Activated CD8-positive, alpha-beta memory T cell treated with anti-CD3 and anti-CD28 coated beads for 48 hours (primary cell): Measurements from ENCODE around the gene SNPH.

Source experiments
- DNase-seq, 3 experiments: peaks; one replicate each; pipeline ENCODE4 v3.0.0-alpha.2; 2020; ENCODE audit warnings: low read depth in 2 of 3, low spot score in 2 of 3

Gene SNPH

DNA sequence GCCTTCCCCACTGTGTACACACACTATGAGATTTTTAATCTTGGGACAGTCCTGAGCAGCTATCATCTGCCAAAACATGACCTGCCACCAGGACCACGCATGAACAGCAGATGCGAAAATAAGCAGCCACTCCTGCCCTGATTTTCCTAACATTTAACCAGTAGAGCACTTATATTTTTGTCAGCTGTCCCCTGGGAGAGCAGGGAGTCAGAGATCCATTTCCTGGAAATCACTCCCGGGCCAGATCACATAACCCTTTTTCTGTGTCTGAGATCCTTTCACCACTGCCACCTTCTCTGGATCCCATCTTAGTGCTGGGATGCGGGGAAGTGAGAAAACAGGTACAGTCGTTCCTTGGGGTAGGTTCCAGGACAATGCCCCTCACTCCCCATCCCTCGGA lies 57.2 kb downstream of the SNPH start:
- DNase-seq: no peak

- DNase-seq: no peak
Measured at GRCh38 chr20:1323830-1324597, 57.9 kb downstream of the SNPH start.

- no peak for DNase-seq
Measured at GRCh38 chr20:1324598-1325172, 58.6 kb downstream of the SNPH start.

- DNase-seq: peak; percentile 94 to 98 (median 97)
Measured at GRCh38 chr20:1325173-1326030, 59.3 kb downstream of the SNPH start.

GRCh38 chr20:1326031-1326930 lies 60.2 kb downstream of the SNPH start:
- no peak for DNase-seq

- no peak for DNase-seq
Measured at GRCh38 chr20:1327241-1327653, 61.2 kb downstream of the SNPH start.

- no peak for DNase-seq
Measured at GRCh38 chr20:1327827-1328679, 62.0 kb downstream of the SNPH start.

GRCh38 chr20:1328680-1329330 lies 62.7 kb downstream of the SNPH start, which contains the start of gene SDCBP2:
Gene SDCBP2 (minus strand): TSS chr20:1329139. CDS start chr20:1320416, 8,723 bp downstream.
- DNase-seq: no peak

DNA sequence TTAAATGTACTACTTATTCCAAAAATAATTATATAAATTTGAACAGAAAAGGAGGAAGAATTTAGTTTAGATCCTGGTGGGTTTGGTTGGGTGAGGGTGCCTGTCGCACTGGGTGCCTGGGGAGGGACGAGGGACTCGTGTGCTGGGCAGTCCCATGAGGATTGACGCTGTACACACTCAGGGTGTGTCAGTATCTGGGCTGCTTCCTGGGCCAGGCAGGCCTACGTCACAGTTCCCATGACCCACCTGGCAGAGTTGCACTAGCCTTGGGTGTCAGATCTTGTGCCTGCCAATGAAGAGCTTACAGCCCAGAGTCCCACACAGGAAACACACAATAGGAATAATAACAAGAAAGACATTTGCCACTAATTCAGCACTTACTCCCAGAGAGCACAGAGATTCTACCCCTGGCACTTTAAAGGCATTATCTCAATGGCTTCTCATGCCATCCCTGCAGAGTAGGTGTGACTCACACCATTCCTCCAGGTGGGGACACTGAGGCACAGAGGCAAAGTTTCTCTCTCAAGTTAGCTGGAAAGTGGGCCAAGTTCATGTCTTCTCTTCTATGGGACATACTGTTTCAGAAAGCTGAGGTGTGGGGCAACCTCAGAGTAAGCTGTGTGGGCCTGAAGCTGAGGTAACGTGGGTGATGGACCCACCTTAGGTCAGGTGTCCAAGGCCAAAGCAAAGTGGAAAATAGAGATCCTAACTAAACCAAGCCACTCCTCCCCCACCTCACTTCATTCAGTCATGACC lies 64.2 kb downstream of the SNPH start:
- no peak for DNase-seq

- no peak for DNase-seq
Measured at GRCh38 chr20:1331101-1331500, 65.0 kb downstream of the SNPH start.

DNA sequence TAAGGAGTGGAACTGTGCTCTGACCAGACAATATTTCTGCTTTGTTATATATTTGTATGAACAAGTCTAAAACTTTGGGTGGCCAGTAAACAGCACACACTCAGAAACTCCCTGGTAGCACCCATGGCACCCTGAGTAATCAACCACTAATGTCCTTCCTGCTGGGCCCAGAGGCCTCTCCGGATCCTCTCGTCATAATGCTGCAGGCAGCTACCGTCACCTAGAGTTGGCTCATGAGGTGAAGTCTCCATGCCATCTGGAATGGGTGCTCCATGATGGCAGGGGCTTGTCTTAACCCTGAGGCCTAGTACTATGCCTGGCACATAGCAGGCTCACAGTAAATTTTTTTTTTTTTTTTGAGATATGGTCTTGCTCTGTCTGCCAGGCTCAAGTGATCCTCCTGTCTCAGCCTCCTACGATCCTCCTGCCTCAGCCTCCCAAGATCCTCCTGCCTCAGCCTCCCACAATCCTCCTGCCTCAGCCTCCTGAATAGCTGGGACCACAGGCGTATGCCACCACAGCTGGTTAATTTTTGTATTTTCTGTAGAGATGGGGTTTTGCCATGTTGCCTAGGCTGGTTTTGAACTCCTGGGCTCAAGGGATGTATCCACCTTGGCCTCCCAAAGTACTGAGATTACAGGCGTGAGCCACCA lies 65.8 kb downstream of the SNPH start:
- no peak for DNase-seq

DNA sequence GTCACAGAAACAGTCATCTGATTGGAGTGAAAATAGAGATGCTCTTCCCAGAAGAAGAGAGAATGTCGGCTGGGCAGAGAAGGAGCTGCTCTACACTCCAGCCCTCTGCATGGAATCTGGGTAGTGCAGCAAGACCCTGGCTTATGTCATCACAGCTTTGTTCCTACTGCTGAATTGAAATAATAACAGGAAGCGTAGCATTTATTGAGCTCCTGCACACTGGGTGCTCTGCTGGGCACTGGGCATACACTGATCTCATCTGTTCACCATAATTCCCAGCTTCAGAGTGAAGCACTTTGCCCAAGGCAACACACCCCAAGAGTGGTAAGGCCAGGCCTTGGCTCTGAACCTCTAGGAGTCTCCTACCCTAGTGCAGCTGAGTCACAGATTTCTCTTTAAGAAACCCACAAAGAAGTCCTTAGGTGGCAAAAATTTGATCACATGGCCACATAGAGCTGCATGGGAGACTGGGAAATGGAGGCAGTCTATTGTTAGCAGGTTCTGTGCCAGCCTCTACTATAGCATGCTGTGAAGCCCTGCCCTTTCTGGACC lies 66.7 kb downstream of the SNPH start:
- no peak for DNase-seq

- DNase-seq: no peak
Measured at GRCh38 chr20:1333462-1334369, 67.6 kb downstream of the SNPH start.

GRCh38 chr20:1334370-1334731 lies 68.3 kb downstream of the SNPH start:
- DNase-seq: no peak

GRCh38 chr20:1334761-1335160 lies 68.7 kb downstream of the SNPH start:
- DNase-seq: no peak

- no peak for DNase-seq
Measured at GRCh38 chr20:1335961-1336698, 70.0 kb downstream of the SNPH start.
